Neutrophil (primary cell): ENCODE data around the gene SHPK.
"Not testable (repeated sequence)": the region's sequence is repeated elsewhere in the genome, so short reads cannot be mapped to it uniquely, and the experiment has no call there.

Experiments used
- H3K27ac ChIP-seq: fragments of 200-600 bp; sonication (generic); 2 replicates; pipeline ENCODE4 v1.5.1; 2016; ENCODE audit warnings: mild to moderate bottlenecking, moderate library complexity
- H3K27me3 ChIP-seq: fragments of 200-600 bp; sonication (generic); 2 replicates; pipeline ENCODE4 v1.6.0; 2016; ENCODE audit warnings: mild to moderate bottlenecking
- H3K36me3 ChIP-seq: fragments of 200-600 bp; sonication (generic); 2 replicates; pipeline ENCODE4 v1.5.1; 2017
- H3K4me1 ChIP-seq, 2 experiments: fragments of 200-600 bp in 1 of 2; sonication (generic) in 1 of 2; 1 replicate in 1 of 2; 2 replicates in 1 of 2; pipeline versions ENCODE4 v1.5.1 to v1.6.1; 2013 to 2016; ENCODE audit warnings: low read depth in 1 of 2, low read length in 1 of 2, mild to moderate bottlenecking in 1 of 2, moderate library complexity in 1 of 2; ENCODE audit not compliant: control insufficient read depth in 1 of 2, insufficient read depth in 1 of 2
- H3K4me3 ChIP-seq, 2 experiments: fragments of 200-600 bp in 1 of 2; sonication (generic) in 1 of 2; 1 replicate in 1 of 2; 2 replicates in 1 of 2; pipeline ENCODE4 v1.5.1; 2013 to 2016; ENCODE audit warnings: low read depth in 1 of 2, low read length in 1 of 2, mild to moderate bottlenecking in 1 of 2, moderate library complexity in 1 of 2
- H3K9me3 ChIP-seq: fragments of 200-600 bp; sonication (generic); 2 replicates; pipeline ENCODE4 v1.5.1; 2016
- CTCF ChIP-seq: fragments of 200-600 bp; sonication (generic); IDR thresholded peaks from 2 replicates; pipeline ENCODE4 v1.5.1; 2016; ENCODE audit warnings: antibody characterized with exemption

SHPK gene

GRCh38 chr17:3590768-3591167, 45.3 kb downstream of the SHPK start:
- no peaks in the 10 kb centered on the region for H3K27me3 ChIP-seq
- no peak overlapping the region for H3K4me3 ChIP-seq
- H3K4me1 ChIP-seq: no peaks in the 10 kb centered on the region
- no peaks in the 10 kb centered on the region for H3K9me3 ChIP-seq
- no peak overlapping the region for H3K27ac ChIP-seq
- H3K36me3 ChIP-seq: peaks cover 45% of the 10 kb centered on the region
- TF ChIP-seq CTCF: no peak

- Histone ChIP-seq H3K27me3 (no peaks in the 10 kb centered on the region), H3K36me3 (peaks cover 50% of the 10 kb centered on the region), H3K27ac (no peak overlapping the region), H3K4me3 (no peak overlapping the region), H3K9me3 (no peaks in the 10 kb centered on the region), H3K4me1 (no peaks in the 10 kb centered on the region)
- TF ChIP-seq CTCF: no peak
These were observed 45.8 kb downstream of the SHPK start for GRCh38 chr17:3590231-3590630.

- Histone ChIP-seq H3K4me3 (no peak overlapping the region), H3K4me1 (no peaks in the 10 kb centered on the region), H3K36me3 (peaks cover 50% of the 10 kb centered on the region), H3K27me3 (no peaks in the 10 kb centered on the region), H3K9me3 (no peaks in the 10 kb centered on the region), H3K27ac (no peak overlapping the region)
- no peak for TF ChIP-seq CTCF
These were observed 46.3 kb downstream of the SHPK start for GRCh38 chr17:3589784-3590183.

- Histone ChIP-seq H3K4me3 (no peak overlapping the region), H3K36me3 (peaks cover 40% of the 10 kb centered on the region), H3K27me3 (no peaks in the 10 kb centered on the region), H3K4me1 (no peaks in the 10 kb centered on the region), H3K9me3 (no peaks in the 10 kb centered on the region), H3K27ac (no peak overlapping the region)
- no peak for TF ChIP-seq CTCF
These were observed 50.2 kb downstream of the SHPK start for GRCh38 chr17:3585826-3586225.

DNA sequence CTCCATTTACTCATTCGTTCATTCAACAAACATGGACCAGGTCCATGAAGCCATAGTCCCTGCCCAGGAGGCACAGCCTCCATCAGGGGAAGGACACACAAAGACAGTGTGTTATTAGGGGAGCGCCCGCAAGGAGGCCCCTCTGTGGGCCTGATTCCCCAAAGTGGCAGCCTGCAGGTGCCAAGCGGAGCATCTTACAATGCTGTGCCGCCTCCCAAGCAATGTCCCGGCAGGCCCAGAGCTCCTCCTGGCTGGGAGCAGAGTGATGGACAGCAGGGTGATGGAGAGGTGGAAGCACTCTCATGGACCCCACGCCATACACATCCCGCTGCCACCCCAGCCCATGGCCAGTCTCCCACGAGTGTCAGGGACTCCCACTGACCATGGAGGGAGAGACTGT, 52.6 kb downstream of the SHPK start:
- no peak overlapping the region for H3K27ac ChIP-seq
- no peak overlapping the region for H3K4me3 ChIP-seq
- no peak for TF ChIP-seq CTCF
- H3K36me3 ChIP-seq: peaks cover 39% of the 10 kb centered on the region
- H3K27me3 ChIP-seq: no peaks in the 10 kb centered on the region
- no peaks in the 10 kb centered on the region for H3K9me3 ChIP-seq
- no peaks in the 10 kb centered on the region for H3K4me1 ChIP-seq

DNA sequence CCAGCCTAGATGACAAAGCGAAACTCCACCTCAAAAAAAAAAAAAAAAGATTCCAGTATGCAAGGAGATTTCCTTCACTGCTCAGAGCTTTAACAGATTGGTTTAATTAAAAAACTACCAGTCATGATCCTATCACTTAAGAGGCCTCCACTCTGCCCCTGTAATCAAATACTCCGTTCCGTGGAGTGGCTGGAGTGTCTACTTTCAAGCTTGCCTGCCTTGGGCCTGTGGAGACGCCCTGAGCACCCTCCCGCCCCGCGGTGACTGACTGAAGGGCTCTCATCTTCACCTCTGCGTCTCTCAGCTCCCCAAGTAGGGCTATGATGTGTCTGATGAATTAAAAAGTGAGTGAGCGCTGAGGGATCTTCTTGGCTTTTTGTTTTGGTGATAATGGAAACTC, 53.1 kb downstream of the SHPK start:
- Histone ChIP-seq H3K4me3 (no peak overlapping the region), H3K9me3 (no peaks in the 10 kb centered on the region), H3K27me3 (no peaks in the 10 kb centered on the region), H3K36me3 (peaks cover 34% of the 10 kb centered on the region), H3K27ac (no peak overlapping the region), H3K4me1 (no peaks in the 10 kb centered on the region)
- no peak for TF ChIP-seq CTCF

- not testable (repeated sequence) for H3K4me3 ChIP-seq, H3K27ac ChIP-seq, H3K27me3 ChIP-seq, H3K9me3 ChIP-seq, H3K4me1 ChIP-seq
- H3K36me3 ChIP-seq: peaks cover 18% of the 10 kb centered on the region
These were observed 57.4 kb downstream of the SHPK start for GRCh38 chr17:3578667-3579066.
